HS-5 (cell line): ENCODE results near the gene SLC34A3.
A peak's percentile ranks its signal among the peaks of the same experiment; 100 is the strongest.

Experiments used
- DNase-seq: peaks from one replicate; pipeline ENCODE4 v3.0.0-alpha.2; 2012; ENCODE audit warnings: low read depth

The SLC34A3 gene

GRCh38 chr9:137217276-137218211 lies 13.2 kb upstream of the SLC34A3 start:
- no peak for DNase-seq

GRCh38 chr9:137218212-137218753 lies 12.4 kb upstream of the SLC34A3 start:
- no peak for DNase-seq

GRCh38 chr9:137218754-137219271 lies 11.9 kb upstream of the SLC34A3 start:
- DNase-seq: no peak

GRCh38 chr9:137219757-137220316 lies 10.9 kb upstream of the SLC34A3 start:
- DNase-seq: no peak

- DNase-seq: no peak
Observed at GRCh38 chr9:137220317-137221094, 10.2 kb upstream of the SLC34A3 start.

GRCh38 chr9:137221095-137221505 lies 9.6 kb upstream of the SLC34A3 start:
- DNase-seq: no peak

- DNase-seq: no peak
Observed at GRCh38 chr9:137221506-137222111, 9.1 kb upstream of the SLC34A3 start.

GRCh38 chr9:137222190-137223077 lies 8.3 kb upstream of the SLC34A3 start, which contains the start of gene RNF208:
TSS of gene RNF208 (minus strand) at chr9:137222240. CDS start at chr9:137221212, 1,028 bp downstream.
- DNase-seq: no peak

- peak; percentile 92 for DNase-seq
Observed at GRCh38 chr9:137223078-137223970, 7.4 kb upstream of the SLC34A3 start.

- DNase-seq: no peak
Observed at GRCh38 chr9:137224830-137225694, 5.6 kb upstream of the SLC34A3 start, which contains the start of gene CYSRT1. TSS of gene CYSRT1 (plus strand) at chr9:137225174. CDS start at chr9:137225622, 448 bp downstream.

- no peak for DNase-seq
Observed at GRCh38 chr9:137225699-137226331, 4.9 kb upstream of the SLC34A3 start.

- DNase-seq: no peak
Observed at GRCh38 chr9:137226338-137227053, 4.2 kb upstream of the SLC34A3 start.

GRCh38 chr9:137227054-137227852 lies 3.4 kb upstream of the SLC34A3 start, which contains the start of gene RNF224:
TSS of gene RNF224 (plus strand) at chr9:137227502. CDS start at chr9:137228336, 834 bp downstream.
- DNase-seq: no peak

- DNase-seq: no peak
Observed at GRCh38 chr9:137227853-137228505, 2.7 kb upstream of the SLC34A3 start.

- no peak for DNase-seq
Observed at GRCh38 chr9:137228506-137228967, 2.2 kb upstream of the SLC34A3 start.
